Heart left ventricle (tissue), 13 donors: ENCODE data around the gene TIAM2.

Source experiments
- POLR2A ChIP-seq, 2 donors: fragments of 450-650 bp; IDR thresholded peaks; one replicate each; pipeline ENCODE4 v1.6.1; 2017; ENCODE audit warnings: antibody characterized with exemption in 2 of 2, mild to moderate bottlenecking in 2 of 2, moderate library complexity in 2 of 2
- TF ChIP-seq, protein P1 (sequence below), 12 donors: fragments of 200-600 bp; sonication (generic) in 4 of 12; IDR thresholded peaks; one replicate each; pipeline versions ENCODE4 v1.5.0 to v1.8.0; 2018 to 2022; ENCODE audit warnings: antibody characterized with exemption in 12 of 12, mild to moderate bottlenecking in 5 of 12
- donor health status: ischemic (EF 13 %, LVEDD 7.1; RV severe dilation, severe dysfunction).
- donor health status: DM: no; HTN: yes; CAD: no.
- donor health status: DM: no; HTN: no; CAD: no.
- donor health status: ischemic (EF 25% LVEDD 6.9; RV normal size, moderate dysfunction).
- donor health status: ischemic (EF 25% LVEDD 5.7; RV mildly dilated, moderate dysfunction).
- donor health status: ischemic (EF 35%, LVEDD 5.7; RV mildly dilated, moderate dysfunction).
- donor health status: nonischemic (EF 11% LVEDD 7.7; RV severe dilation, severe dysfunction).
- donor health status: DM: yes; HTN: yes; CAD: no.
- donor health status: PGD.
- donor health status: ischemic (EF 29% LVEDD 5.4; RV normal size, mild dysfunction).
- donor health status: nonischemic (EF 23%, LVEDD 6.1; RV moderate dilation, normal function).

DNA sequence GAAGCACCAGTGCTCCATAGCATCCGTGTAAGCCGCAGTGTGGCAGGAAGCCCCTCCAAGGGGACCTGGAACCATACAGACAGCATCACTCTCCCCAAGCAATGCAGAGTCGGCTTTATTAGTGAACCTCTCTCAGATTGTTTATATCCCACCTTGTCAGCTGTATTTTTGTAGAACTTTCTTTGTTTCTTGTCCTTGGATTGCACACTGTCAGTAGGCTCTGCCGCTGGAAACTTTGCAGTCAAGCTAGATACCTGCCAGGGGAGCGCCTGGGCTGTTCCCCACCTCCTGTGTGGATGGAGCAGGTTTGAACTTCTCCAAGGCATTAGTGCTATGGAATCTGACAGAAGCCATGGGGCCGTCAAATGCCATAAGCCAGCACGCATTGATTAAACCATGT, 250.1 kb downstream of the TIAM2 start:
- TF ChIP-seq, protein P1, sequence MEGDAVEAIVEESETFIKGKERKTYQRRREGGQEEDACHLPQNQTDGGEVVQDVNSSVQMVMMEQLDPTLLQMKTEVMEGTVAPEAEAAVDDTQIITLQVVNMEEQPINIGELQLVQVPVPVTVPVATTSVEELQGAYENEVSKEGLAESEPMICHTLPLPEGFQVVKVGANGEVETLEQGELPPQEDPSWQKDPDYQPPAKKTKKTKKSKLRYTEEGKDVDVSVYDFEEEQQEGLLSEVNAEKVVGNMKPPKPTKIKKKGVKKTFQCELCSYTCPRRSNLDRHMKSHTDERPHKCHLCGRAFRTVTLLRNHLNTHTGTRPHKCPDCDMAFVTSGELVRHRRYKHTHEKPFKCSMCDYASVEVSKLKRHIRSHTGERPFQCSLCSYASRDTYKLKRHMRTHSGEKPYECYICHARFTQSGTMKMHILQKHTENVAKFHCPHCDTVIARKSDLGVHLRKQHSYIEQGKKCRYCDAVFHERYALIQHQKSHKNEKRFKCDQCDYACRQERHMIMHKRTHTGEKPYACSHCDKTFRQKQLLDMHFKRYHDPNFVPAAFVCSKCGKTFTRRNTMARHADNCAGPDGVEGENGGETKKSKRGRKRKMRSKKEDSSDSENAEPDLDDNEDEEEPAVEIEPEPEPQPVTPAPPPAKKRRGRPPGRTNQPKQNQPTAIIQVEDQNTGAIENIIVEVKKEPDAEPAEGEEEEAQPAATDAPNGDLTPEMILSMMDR (IDR thresholded peaks at IDR 0.05), result no peak
- no peak for TF ChIP-seq POLR2A (IDR thresholded peaks at IDR 0.05)
